Measurements from ENCODE around the gene JAKMIP3.

DNA sequence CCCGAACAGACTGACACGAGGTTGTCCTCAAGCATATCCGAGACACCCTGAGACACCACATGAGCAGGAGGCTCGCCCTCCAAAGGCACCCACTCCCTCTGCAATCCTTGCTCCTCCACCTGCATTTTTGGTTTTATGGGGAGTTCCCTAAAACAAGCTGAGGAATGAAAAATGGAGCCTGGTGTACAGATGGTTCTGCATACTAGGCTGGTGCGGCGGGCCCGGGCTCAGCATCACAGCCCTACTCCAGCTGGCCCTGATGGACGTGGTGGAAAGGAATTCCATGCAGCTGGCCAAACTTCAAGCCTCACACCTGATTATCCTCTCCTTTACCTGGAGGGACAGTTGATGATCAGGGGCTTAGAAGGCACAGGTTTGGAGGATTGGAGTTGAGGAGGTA is 30.3 kb upstream of the JAKMIP3 start:
- TF ChIP-seq, protein P1, sequence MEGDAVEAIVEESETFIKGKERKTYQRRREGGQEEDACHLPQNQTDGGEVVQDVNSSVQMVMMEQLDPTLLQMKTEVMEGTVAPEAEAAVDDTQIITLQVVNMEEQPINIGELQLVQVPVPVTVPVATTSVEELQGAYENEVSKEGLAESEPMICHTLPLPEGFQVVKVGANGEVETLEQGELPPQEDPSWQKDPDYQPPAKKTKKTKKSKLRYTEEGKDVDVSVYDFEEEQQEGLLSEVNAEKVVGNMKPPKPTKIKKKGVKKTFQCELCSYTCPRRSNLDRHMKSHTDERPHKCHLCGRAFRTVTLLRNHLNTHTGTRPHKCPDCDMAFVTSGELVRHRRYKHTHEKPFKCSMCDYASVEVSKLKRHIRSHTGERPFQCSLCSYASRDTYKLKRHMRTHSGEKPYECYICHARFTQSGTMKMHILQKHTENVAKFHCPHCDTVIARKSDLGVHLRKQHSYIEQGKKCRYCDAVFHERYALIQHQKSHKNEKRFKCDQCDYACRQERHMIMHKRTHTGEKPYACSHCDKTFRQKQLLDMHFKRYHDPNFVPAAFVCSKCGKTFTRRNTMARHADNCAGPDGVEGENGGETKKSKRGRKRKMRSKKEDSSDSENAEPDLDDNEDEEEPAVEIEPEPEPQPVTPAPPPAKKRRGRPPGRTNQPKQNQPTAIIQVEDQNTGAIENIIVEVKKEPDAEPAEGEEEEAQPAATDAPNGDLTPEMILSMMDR (IDR thresholded peaks at IDR 0.05 in 2 of 3, conservative IDR thresholded peaks at IDR 0.05 in 1 of 3; ENCODE audit: insufficient read depth in 2 of 3, low read depth in 1 of 3, low read length in 3 of 3), result no peak
- no peak for TF ChIP-seq TCF7L2 (IDR thresholded peaks at IDR 0.05; ENCODE audit: low read depth, low read length)
- TF ChIP-seq FOSL1 (tag; conservative IDR thresholded peaks at IDR 0.05), result no peak
- no peak for TF ChIP-seq POLR2AphosphoS5 (IDR thresholded peaks at IDR 0.05; ENCODE audit: control insufficient read depth, insufficient read depth, low read depth, low read length)
- TF ChIP-seq, protein P2, sequence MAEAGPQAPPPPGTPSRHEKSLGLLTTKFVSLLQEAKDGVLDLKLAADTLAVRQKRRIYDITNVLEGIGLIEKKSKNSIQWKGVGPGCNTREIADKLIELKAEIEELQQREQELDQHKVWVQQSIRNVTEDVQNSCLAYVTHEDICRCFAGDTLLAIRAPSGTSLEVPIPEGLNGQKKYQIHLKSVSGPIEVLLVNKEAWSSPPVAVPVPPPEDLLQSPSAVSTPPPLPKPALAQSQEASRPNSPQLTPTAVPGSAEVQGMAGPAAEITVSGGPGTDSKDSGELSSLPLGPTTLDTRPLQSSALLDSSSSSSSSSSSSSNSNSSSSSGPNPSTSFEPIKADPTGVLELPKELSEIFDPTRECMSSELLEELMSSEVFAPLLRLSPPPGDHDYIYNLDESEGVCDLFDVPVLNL (CRISPR knock-in tag; IDR thresholded peaks at IDR 0.05; ENCODE audit: low read depth), result no peak
- TF ChIP-seq TBP (optimal IDR thresholded peaks at IDR 0.05; ENCODE audit: low read depth, low read length), result no peak
- no peak for TF ChIP-seq ESRRA (IDR thresholded peaks at IDR 0.05; ENCODE audit: borderline replicate concordance, low read depth)
- no peak for TF ChIP-seq ZNF3 (CRISPR knock-in tag; IDR thresholded peaks at IDR 0.05)
- no peak for TF ChIP-seq FOXJ3 (CRISPR knock-in tag; IDR thresholded peaks at IDR 0.05)
- no peak for TF ChIP-seq MYBL2 (IDR thresholded peaks at IDR 0.05; ENCODE audit: low read depth)
- TF ChIP-seq MYBL2 (CRISPR knock-in tag; IDR thresholded peaks at IDR 0.05; ENCODE audit: borderline replicate concordance), result no peak
- TF ChIP-seq, protein P3, sequence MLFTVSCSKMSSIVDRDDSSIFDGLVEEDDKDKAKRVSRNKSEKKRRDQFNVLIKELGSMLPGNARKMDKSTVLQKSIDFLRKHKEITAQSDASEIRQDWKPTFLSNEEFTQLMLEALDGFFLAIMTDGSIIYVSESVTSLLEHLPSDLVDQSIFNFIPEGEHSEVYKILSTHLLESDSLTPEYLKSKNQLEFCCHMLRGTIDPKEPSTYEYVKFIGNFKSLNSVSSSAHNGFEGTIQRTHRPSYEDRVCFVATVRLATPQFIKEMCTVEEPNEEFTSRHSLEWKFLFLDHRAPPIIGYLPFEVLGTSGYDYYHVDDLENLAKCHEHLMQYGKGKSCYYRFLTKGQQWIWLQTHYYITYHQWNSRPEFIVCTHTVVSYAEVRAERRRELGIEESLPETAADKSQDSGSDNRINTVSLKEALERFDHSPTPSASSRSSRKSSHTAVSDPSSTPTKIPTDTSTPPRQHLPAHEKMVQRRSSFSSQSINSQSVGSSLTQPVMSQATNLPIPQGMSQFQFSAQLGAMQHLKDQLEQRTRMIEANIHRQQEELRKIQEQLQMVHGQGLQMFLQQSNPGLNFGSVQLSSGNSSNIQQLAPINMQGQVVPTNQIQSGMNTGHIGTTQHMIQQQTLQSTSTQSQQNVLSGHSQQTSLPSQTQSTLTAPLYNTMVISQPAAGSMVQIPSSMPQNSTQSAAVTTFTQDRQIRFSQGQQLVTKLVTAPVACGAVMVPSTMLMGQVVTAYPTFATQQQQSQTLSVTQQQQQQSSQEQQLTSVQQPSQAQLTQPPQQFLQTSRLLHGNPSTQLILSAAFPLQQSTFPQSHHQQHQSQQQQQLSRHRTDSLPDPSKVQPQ (CRISPR knock-in tag; IDR thresholded peaks at IDR 0.05; ENCODE audit: borderline replicate concordance), result no peak
- no peak for TF ChIP-seq PHF8 (IDR thresholded peaks at IDR 0.05; ENCODE audit: borderline replicate concordance, low read length)
- TF ChIP-seq SNRNP70 (optimal IDR thresholded peaks at IDR 0.05; ENCODE audit: low read depth, low read length), result no peak
- TF ChIP-seq HOXB6 (CRISPR knock-in tag; IDR thresholded peaks at IDR 0.05; ENCODE audit: borderline replicate concordance), result no peak

Data from K562 (cell line).